Measurements from ENCODE around the gene LAMA2.

LAMA2 gene

DNA sequence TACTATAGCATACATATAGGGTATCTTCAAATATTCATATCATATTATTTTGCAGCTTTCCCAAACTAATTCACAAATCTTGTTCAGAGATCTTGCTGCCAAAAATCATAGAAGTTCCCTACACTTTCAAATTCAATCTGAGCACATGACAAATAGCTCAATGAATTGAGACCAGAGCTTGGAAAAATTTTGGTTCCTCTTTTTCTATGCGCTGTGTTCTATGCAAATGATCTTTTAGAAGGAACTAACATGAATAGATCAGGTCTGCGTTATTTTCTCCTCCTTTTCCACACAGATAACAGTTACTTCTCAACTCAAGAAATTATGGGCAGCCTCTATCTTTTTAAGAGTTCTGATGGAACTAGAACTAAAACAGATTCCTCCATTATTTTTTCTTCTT lies 510.7 kb downstream of the LAMA2 start:
- TF ChIP-seq TEAD4 (IDR thresholded peaks at IDR 0.05) (no peak), ZBTB7A (IDR thresholded peaks at IDR 0.05; ENCODE audit: low read depth) (no peak), YY1 (IDR thresholded peaks at IDR 0.05; ENCODE audit: low read depth) (no peak), TAF1 (IDR thresholded peaks at IDR 0.05; ENCODE audit: low read depth) (no peak), CEBPB (IDR thresholded peaks at IDR 0.05) (no peak), FOXM1 (IDR thresholded peaks at IDR 0.05; ENCODE audit: borderline replicate concordance, low read depth) (no peak), CREB1 (IDR thresholded peaks at IDR 0.05; ENCODE audit: low read depth) (no peak)
- TF ChIP-seq, protein P1, sequence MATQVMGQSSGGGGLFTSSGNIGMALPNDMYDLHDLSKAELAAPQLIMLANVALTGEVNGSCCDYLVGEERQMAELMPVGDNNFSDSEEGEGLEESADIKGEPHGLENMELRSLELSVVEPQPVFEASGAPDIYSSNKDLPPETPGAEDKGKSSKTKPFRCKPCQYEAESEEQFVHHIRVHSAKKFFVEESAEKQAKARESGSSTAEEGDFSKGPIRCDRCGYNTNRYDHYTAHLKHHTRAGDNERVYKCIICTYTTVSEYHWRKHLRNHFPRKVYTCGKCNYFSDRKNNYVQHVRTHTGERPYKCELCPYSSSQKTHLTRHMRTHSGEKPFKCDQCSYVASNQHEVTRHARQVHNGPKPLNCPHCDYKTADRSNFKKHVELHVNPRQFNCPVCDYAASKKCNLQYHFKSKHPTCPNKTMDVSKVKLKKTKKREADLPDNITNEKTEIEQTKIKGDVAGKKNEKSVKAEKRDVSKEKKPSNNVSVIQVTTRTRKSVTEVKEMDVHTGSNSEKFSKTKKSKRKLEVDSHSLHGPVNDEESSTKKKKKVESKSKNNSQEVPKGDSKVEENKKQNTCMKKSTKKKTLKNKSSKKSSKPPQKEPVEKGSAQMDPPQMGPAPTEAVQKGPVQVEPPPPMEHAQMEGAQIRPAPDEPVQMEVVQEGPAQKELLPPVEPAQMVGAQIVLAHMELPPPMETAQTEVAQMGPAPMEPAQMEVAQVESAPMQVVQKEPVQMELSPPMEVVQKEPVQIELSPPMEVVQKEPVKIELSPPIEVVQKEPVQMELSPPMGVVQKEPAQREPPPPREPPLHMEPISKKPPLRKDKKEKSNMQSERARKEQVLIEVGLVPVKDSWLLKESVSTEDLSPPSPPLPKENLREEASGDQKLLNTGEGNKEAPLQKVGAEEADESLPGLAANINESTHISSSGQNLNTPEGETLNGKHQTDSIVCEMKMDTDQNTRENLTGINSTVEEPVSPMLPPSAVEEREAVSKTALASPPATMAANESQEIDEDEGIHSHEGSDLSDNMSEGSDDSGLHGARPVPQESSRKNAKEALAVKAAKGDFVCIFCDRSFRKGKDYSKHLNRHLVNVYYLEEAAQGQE (IDR thresholded peaks at IDR 0.05; ENCODE audit: low read depth): no peak
- TF ChIP-seq, protein P2, sequence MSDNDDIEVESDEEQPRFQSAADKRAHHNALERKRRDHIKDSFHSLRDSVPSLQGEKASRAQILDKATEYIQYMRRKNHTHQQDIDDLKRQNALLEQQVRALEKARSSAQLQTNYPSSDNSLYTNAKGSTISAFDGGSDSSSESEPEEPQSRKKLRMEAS (IDR thresholded peaks at IDR 0.05): no peak

DNA sequence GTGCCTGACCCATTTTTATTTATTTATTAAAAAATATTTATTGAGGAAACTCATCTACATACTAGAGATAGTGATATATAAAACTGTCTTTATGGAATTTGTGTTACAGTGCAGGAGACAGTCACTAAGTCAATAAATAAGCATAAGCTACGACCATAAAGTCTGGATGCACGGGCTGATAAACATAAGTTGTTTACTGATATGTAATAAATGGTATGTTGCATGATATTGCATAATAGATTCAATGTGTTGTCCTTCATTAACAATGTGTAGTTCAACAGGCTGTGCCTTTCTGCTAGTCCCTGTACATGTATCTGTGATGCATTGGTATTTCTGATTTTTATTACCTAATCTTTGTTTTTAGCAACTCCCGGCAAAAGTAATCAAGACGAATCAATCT lies 515.8 kb downstream of the LAMA2 start:
- TF ChIP-seq CREB1 (IDR thresholded peaks at IDR 0.05; ENCODE audit: low read depth): no peak
- no peak for TF ChIP-seq ZBTB7A (IDR thresholded peaks at IDR 0.05; ENCODE audit: low read depth)
- no peak for TF ChIP-seq EP300 (IDR thresholded peaks at IDR 0.05; ENCODE audit: borderline replicate concordance)
- no peak for TF ChIP-seq FOXM1 (IDR thresholded peaks at IDR 0.05; ENCODE audit: borderline replicate concordance, low read depth)
- no peak for TF ChIP-seq TCF12 (IDR thresholded peaks at IDR 0.05; ENCODE audit: low read depth)
- no peak for TF ChIP-seq NFIC (IDR thresholded peaks at IDR 0.05)
- no peak for TF ChIP-seq YY1 (IDR thresholded peaks at IDR 0.05; ENCODE audit: low read depth)
- TF ChIP-seq, protein P1 (IDR thresholded peaks at IDR 0.05; ENCODE audit: low read depth): no peak
- TF ChIP-seq TEAD4 (IDR thresholded peaks at IDR 0.05): no peak
- no peak for TF ChIP-seq TAF1 (IDR thresholded peaks at IDR 0.05; ENCODE audit: low read depth)
- TF ChIP-seq RAD21 (IDR thresholded peaks at IDR 0.05; ENCODE audit: low read depth): no peak
- TF ChIP-seq EGR1 (IDR thresholded peaks at IDR 0.05): no peak
- TF ChIP-seq, protein P3, sequence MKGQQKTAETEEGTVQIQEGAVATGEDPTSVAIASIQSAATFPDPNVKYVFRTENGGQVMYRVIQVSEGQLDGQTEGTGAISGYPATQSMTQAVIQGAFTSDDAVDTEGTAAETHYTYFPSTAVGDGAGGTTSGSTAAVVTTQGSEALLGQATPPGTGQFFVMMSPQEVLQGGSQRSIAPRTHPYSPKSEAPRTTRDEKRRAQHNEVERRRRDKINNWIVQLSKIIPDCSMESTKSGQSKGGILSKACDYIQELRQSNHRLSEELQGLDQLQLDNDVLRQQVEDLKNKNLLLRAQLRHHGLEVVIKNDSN (IDR thresholded peaks at IDR 0.05): no peak
- TF ChIP-seq, protein P2 (IDR thresholded peaks at IDR 0.05): no peak

DNA sequence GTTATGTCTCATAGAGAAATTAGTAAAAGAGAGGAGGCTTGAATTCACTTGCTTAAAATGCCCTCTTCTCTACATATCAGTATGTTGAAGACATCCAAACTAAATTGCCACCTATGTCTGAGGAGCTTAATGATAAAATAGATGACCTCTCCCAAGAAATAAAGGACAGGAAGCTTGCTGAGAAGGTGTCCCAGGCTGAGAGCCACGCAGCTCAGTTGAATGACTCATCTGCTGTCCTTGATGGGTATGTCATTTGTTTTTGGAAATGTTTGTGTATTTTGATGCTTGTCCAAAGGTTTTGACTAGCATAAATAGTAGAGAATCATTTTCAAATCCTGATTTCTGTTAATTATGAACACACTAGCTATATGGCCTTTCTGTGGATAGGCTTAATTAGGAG lies 519.3 kb downstream of the LAMA2 start:
- TF ChIP-seq, protein P1 (IDR thresholded peaks at IDR 0.05; ENCODE audit: low read depth): no peak
- TF ChIP-seq, protein P2 (IDR thresholded peaks at IDR 0.05): no peak
- TF ChIP-seq NFIC (IDR thresholded peaks at IDR 0.05): no peak
- no peak for TF ChIP-seq TCF12 (IDR thresholded peaks at IDR 0.05; ENCODE audit: low read depth)
- no peak for TF ChIP-seq EP300 (IDR thresholded peaks at IDR 0.05; ENCODE audit: borderline replicate concordance)
- TF ChIP-seq ZBTB7A (IDR thresholded peaks at IDR 0.05; ENCODE audit: low read depth): no peak

DNA sequence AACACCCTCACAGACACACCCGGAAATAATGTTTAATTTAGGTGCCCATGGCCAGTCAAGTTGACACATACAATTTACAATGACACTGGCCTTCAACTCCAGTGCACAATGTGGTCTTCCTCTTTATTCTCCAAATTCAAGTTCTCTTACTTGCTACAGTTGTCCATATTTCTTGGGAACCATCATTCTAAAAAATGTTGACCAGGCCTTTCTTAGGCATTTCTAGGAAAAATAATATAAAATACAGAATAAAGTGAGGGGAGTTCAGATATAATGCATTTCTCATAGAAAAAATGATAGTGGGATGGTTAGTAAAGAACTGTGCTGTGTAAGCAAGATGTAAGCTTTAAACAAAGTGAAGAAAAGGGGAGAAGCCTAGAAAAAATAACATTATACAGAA lies 528.2 kb downstream of the LAMA2 start:
- TF ChIP-seq RAD21 (IDR thresholded peaks at IDR 0.05; ENCODE audit: low read depth) (no peak), CREB1 (IDR thresholded peaks at IDR 0.05; ENCODE audit: low read depth) (no peak), CEBPB (IDR thresholded peaks at IDR 0.05) (no peak), TCF12 (IDR thresholded peaks at IDR 0.05; ENCODE audit: low read depth) (no peak), NFIC (IDR thresholded peaks at IDR 0.05) (no peak), TEAD4 (IDR thresholded peaks at IDR 0.05) (no peak), EGR1 (IDR thresholded peaks at IDR 0.05) (no peak), EP300 (IDR thresholded peaks at IDR 0.05; ENCODE audit: borderline replicate concordance) (no peak), FOXM1 (IDR thresholded peaks at IDR 0.05; ENCODE audit: borderline replicate concordance, low read depth) (no peak), ZBTB7A (IDR thresholded peaks at IDR 0.05; ENCODE audit: low read depth) (no peak), TAF1 (IDR thresholded peaks at IDR 0.05; ENCODE audit: low read depth) (no peak)
- TF ChIP-seq, protein P1 (IDR thresholded peaks at IDR 0.05; ENCODE audit: low read depth): no peak
- TF ChIP-seq, protein P3 (IDR thresholded peaks at IDR 0.05): no peak
- TF ChIP-seq, protein P2 (IDR thresholded peaks at IDR 0.05): no peak
